Fibroblast of lung (primary cell): Measurements from ENCODE around the gene RASSF5. TPM values are rescaled to one million over a fixed set of nuclear protein-coding genes. Genes with fewer than 3 reads are reported as not detected.

ENCODE experiments used
- DNase-seq, 2 donors: peaks; one replicate each; pipeline versions ENCODE4 v3.0.0 to v3.0.0-alpha.2; 2010; ENCODE audit warnings: low read depth in 2 of 2
- H2AFZ ChIP-seq: 2 replicates; pipeline ENCODE4 v1.5.1; 2012; ENCODE audit warnings: low read length, control low read depth, inconsistent platforms
- H3K27ac ChIP-seq: 2 replicates; pipeline ENCODE4 v1.5.1; 2011; ENCODE audit warnings: low read length, control low read depth; ENCODE audit not compliant: insufficient read depth
- H3K27me3 ChIP-seq: 2 replicates; pipeline ENCODE4 v1.5.1; 2011; ENCODE audit warnings: mild to moderate bottlenecking, low read length; ENCODE audit not compliant: control insufficient read depth, insufficient read depth
- H3K36me3 ChIP-seq: 2 replicates; pipeline ENCODE4 v1.5.1; 2011; ENCODE audit warnings: low read length; ENCODE audit not compliant: control insufficient read depth, insufficient read depth
- H3K4me1 ChIP-seq: 2 replicates; pipeline ENCODE4 v1.5.1; 2011; ENCODE audit warnings: low read length; ENCODE audit not compliant: control insufficient read depth, insufficient read depth; ENCODE audit errors: extremely low read depth
- H3K4me2 ChIP-seq: 2 replicates; pipeline ENCODE4 v1.5.1; 2011; ENCODE audit warnings: low read length, control low read depth; ENCODE audit not compliant: insufficient read depth; ENCODE audit errors: extremely low read depth
- H3K4me3 ChIP-seq, 4 experiments: fragments of 200-600 bp in 1 of 4; sonication (generic) in 1 of 4; replicated peaks in 1 of 4; 2 replicates each; pipeline ENCODE4 v1.5.1; 2011 to 2016; ENCODE audit warnings: low read length in 4 of 4, low read depth in 3 of 4, mild to moderate bottlenecking in 3 of 4, control low read depth in 2 of 4, inconsistent platforms in 1 of 4, mixed read lengths in 1 of 4; ENCODE audit not compliant: insufficient read depth in 1 of 4; ENCODE audit errors: control extremely low read depth in 1 of 4
- H3K79me2 ChIP-seq: 2 replicates; pipeline ENCODE4 v1.5.1; 2012; ENCODE audit warnings: mild to moderate bottlenecking, low read length, inconsistent platforms; ENCODE audit not compliant: control insufficient read depth, insufficient read depth
- H3K9ac ChIP-seq: 2 replicates; pipeline ENCODE4 v1.5.1; 2011; ENCODE audit warnings: mild to moderate bottlenecking, low read length, control low read depth; ENCODE audit not compliant: insufficient read depth
- H3K9me3 ChIP-seq: 2 replicates; pipeline ENCODE4 v1.5.1; 2012; ENCODE audit warnings: low read depth, low read length; ENCODE audit not compliant: control insufficient read depth, insufficient read depth
- H4K20me1 ChIP-seq: 2 replicates; pipeline ENCODE4 v1.5.1; 2011; ENCODE audit warnings: low read length; ENCODE audit not compliant: control insufficient read depth, insufficient read depth; ENCODE audit errors: extremely low read depth
- CTCF ChIP-seq, 2 donors: IDR thresholded peaks in 1 of 2; conservative IDR thresholded peaks in 1 of 2; 1 replicate in 1 of 2; 2 replicates in 1 of 2; pipeline ENCODE4 v1.5.1; 2011 to 2012; ENCODE audit warnings: low read length in 2 of 2, control low read depth in 1 of 2, inconsistent platforms in 1 of 2, low read depth in 1 of 2, mild to moderate bottlenecking in 1 of 2
- EZH2 ChIP-seq: IDR thresholded peaks from 2 replicates; pipeline ENCODE4 v1.5.1; 2012; ENCODE audit warnings: low read length, control low read depth, mild to moderate bottlenecking; ENCODE audit errors: missing control alignments
- polyA plus RNA-seq, 2 donors: library from polyadenylated mRNA; depleted of rRNA in 1 of 2; stranded (reverse) in 1 of 2; unstranded in 1 of 2; fragments of >200 nt; gene quantifications; 2 replicates each; pipeline ENCODE4 v1.2.1, GENCODE V29; 2011 to 2012; ENCODE audit warnings: missing spikeins in 1 of 2
- total RNA-seq: library from RNA; depleted of rRNA; stranded (reverse); fragments of >200 nt; gene quantifications from 2 replicates; pipeline ENCODE4 v1.2.1, GENCODE V29; 2014

RASSF5 gene
- total and polyA plus RNA-seq, 2 donors (not counting 1 experiment from before 2014, with no cell fraction given) = 1.3 to 3.0 TPM

GRCh38 chr1:206537141-206537540, 29.8 kb downstream of the RASSF5 start:
- Histone ChIP-seq H3K4me3 (no peak overlapping the region), H2AFZ (no peak overlapping the region), H3K36me3 (no peaks in the 10 kb centered on the region), H3K9ac (no peak overlapping the region), H3K27ac (no peak overlapping the region), H4K20me1 (no peaks in the 10 kb centered on the region), H3K9me3 (no peaks in the 10 kb centered on the region), H3K79me2 (no peaks in the 10 kb centered on the region), H3K4me1 (no peaks in the 10 kb centered on the region), H3K27me3 (peaks cover 2% of the 10 kb centered on the region), H3K4me2 (no peak overlapping the region)
- TF ChIP-seq EZH2 = no peak
- no peak for TF ChIP-seq CTCF (conservative IDR thresholded peaks at IDR 0.05 in 1 of 2, IDR thresholded peaks at IDR 0.05 in 1 of 2; ENCODE audit: low read depth in 1 of 2, low read length in 2 of 2)
- peak in 1 of 2 donors; percentile 74 for DNase-seq

GRCh38 chr1:206538086-206538770, 30.9 kb downstream of the RASSF5 start:
- peaks cover 2% of the 10 kb centered on the region for H3K27me3 ChIP-seq
- no peaks in the 10 kb centered on the region for H3K9me3 ChIP-seq
- H3K27ac ChIP-seq = no peak overlapping the region
- peak in 1 of 2 donors; percentile 12 for DNase-seq
- H4K20me1 ChIP-seq = no peaks in the 10 kb centered on the region
- H3K9ac ChIP-seq = no peak overlapping the region
- no peak overlapping the region for H2AFZ ChIP-seq
- H3K79me2 ChIP-seq = no peaks in the 10 kb centered on the region
- TF ChIP-seq CTCF (conservative IDR thresholded peaks at IDR 0.05 in 1 of 2, IDR thresholded peaks at IDR 0.05 in 1 of 2; ENCODE audit: low read depth in 1 of 2, low read length in 2 of 2) = no peak
- no peak for TF ChIP-seq EZH2
- H3K4me2 ChIP-seq = no peak overlapping the region
- H3K4me1 ChIP-seq = no peaks in the 10 kb centered on the region
- no peak overlapping the region for H3K4me3 ChIP-seq
- H3K36me3 ChIP-seq = no peaks in the 10 kb centered on the region

GRCh38 chr1:206538901-206539640, 31.7 kb downstream of the RASSF5 start:
- Histone ChIP-seq H3K4me3 (no peak overlapping the region), H3K9me3 (no peaks in the 10 kb centered on the region), H3K27ac (no peak overlapping the region), H3K79me2 (no peaks in the 10 kb centered on the region), H3K36me3 (no peaks in the 10 kb centered on the region), H2AFZ (no peak overlapping the region), H3K4me2 (no peak overlapping the region), H3K9ac (no peak overlapping the region), H3K27me3 (peaks cover 2% of the 10 kb centered on the region), H3K4me1 (no peaks in the 10 kb centered on the region), H4K20me1 (no peaks in the 10 kb centered on the region)
- TF ChIP-seq EZH2 (no peak), CTCF (conservative IDR thresholded peaks at IDR 0.05 in 1 of 2, IDR thresholded peaks at IDR 0.05 in 1 of 2; ENCODE audit: low read depth in 1 of 2, low read length in 2 of 2) (no peak)
- DNase-seq = no peak
